Myocyte (in vitro differentiated cells): ENCODE measurements around the gene SORBS1. TPM values are rescaled to one million over a fixed set of nuclear protein-coding genes. Genes with fewer than 3 reads are reported as not detected.
A peak's percentile ranks its signal among the peaks of the same experiment; 100 is the strongest.
"Not testable (repeated sequence)": the region's sequence is repeated elsewhere in the genome, so short reads cannot be mapped to it uniquely, and the experiment has no call there.

Experiments used
- DNase-seq: peaks from one replicate; pipeline ENCODE4 v3.0.0-alpha.2; 2012; ENCODE audit warnings: low read depth
- total RNA-seq: library from RNA; depleted of rRNA; stranded (reverse); fragments of >200 nt; gene quantifications from 2 replicates; pipeline ENCODE4 v1.2.3, GENCODE V29; 2014

SORBS1 gene
- total RNA-seq, 1 donor from 2014 or later: 112 TPM

DNA sequence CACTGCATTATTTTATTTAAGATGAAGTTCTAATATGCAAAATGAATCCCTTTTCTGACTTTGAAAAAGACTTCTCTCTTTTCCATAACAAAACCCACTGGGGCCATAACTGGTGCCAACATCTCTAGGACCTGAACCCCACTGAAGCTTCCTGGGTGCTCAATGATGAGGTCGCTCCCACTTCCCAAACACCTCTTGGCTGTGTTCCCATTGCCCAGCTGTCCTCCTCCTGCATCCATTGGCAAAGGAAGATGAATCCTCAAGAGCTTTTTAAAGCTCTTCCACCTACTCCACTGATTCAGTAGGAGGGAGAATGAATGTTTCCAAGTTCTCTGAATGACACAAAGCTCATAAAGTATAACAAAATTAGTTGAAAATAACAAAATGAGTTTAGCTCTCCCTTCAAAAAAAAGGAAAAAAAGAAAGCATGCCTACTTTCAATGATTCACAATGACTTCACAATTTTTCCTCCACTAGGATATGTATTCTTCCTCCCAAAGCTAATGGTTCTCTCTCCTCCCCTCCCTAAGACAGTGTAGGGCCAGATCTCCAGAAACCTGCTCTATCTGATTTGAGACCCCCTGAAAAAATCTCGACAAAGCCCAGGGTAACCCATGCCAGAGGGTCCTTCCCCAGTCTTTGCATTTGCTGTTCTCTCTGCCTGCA lies 64.8 kb downstream of the SORBS1 start:
- peak; percentile 67 for DNase-seq

DNA sequence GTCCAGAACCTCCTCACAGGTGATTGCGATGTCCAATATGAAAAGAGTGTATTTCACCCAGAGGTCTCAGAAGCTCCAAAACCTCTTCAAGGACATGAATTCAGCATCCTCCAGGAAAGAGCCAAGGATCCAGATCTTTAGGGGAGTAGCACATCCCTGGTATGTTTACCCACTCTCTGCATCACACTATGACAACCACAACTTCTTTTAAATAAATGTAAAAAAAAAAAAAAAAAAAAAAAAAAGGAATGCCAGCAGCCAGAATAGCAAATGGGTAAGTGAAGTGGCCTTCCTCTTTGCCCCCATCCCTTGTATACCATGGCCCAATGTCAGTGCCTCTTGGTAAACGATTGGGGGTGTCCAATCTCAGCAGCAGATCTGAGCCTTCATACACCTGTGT lies 67.3 kb downstream of the SORBS1 start:
- DNase-seq: no peak

DNA sequence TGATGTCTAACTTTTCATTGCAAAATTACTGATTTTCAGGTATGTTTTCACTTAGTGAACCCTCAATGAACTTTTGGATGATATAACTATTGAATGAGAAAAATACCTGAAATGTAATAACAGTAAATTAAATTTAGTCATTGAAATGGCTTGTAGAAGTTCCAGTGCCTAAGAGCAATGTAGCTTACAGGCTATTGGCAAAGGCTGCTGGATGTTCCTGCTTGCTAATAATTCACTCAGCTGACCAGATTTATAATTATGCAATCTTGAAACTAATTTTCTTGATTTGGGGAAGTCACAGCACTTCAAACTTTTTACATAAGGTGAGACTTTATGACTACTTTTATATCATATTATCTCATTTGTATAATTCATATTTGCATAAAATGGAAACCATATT lies 73.2 kb downstream of the SORBS1 start:
- no peak for DNase-seq

DNA sequence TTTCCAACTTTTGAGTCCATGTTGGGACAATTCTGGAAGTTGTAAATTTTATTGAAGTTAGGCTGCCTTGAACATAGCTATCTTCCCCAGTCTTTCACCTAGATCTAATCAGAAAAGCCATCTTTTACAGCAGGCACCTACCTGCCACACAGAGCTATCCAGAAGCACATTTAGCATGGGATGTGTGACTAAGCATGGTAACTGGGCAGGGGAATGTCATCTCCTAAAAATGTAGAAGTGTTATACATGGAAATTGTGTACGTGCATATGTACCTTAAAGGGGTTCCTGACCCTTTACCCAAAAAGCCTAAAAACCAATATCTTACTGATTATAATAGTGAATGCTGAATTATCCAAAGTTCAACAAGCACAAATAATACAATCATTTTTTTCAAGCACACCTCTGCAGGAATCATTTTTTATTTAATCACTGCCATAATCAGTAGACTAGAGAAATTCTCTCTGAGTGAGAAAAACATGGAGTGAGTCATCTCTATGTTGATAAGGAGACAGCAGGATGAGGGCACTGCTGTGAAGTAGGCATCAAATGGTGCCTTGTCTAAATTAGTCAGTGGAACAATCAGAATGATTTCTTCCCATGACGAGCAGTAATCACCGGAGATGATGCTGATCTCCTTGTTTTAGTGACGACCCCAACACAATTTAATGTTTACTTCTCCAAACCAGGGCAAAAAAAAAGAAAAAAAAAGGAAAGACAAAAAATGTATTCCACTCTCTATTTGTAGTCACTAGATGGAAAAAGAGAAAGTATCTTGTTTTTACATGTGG lies 75.9 kb downstream of the SORBS1 start:
- DNase-seq: no peak

DNA sequence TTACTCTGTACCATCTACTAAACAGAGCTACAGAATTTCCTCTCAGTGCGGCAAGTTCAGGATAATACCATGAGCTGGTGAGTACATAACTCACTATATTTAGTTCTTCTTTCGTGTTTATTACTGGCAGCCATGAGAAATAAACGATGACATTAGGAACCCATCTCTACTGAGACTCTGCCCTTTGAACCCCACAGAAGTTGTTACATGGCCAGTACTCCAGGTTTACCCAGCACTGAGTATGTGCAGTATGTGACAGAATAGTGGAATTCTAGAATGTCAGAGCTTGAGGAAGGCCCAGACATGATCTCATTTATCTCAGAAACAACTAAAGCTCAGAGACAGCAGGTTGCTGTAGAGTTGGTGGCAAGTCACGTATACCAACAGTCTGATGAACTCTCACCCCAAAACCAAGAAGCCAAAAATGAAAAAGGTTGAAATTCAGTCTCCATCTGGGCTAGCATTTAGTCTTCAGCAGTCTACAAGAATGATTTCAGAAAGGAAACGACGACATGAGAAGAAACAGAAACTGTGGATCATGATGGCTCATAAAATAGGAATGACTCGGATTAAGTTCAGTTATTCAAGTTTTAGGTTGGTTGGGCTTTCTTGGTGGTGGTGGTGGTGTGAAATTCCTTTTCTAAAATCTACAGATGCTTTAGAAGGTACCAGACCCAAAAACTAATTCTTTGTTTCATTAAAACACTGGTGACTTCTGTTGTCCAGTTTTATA lies 78.5 kb downstream of the SORBS1 start:
- DNase-seq: no peak

DNA sequence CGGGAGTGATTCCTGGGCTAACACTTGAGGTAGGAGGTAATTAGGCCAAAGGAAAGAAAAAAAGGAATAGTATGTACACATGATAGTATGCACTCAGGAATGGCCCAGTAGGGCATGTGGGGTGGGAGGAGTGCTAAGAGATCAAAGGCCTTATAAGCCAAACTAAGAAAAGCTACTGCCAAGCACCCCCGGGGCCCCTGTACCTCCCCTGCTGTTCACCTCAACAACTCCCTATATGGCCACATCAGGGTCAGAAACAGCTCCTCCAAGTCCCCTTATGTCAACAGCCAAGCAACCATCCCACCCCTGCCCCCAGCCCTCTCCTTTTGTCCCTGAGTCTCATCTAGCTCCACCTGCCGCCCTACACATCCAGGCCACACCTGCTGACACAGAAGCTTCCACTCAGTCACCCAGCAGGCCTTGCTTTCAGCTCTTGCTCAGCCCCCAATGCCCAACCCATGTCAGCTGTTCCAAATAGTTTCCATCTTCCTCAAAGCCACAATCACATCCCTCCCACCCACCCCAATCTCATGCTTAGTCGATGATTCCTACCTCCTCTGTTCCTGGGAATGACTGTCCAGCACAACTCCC lies 80.2 kb downstream of the SORBS1 start:
- DNase-seq: peak; percentile 97

DNA sequence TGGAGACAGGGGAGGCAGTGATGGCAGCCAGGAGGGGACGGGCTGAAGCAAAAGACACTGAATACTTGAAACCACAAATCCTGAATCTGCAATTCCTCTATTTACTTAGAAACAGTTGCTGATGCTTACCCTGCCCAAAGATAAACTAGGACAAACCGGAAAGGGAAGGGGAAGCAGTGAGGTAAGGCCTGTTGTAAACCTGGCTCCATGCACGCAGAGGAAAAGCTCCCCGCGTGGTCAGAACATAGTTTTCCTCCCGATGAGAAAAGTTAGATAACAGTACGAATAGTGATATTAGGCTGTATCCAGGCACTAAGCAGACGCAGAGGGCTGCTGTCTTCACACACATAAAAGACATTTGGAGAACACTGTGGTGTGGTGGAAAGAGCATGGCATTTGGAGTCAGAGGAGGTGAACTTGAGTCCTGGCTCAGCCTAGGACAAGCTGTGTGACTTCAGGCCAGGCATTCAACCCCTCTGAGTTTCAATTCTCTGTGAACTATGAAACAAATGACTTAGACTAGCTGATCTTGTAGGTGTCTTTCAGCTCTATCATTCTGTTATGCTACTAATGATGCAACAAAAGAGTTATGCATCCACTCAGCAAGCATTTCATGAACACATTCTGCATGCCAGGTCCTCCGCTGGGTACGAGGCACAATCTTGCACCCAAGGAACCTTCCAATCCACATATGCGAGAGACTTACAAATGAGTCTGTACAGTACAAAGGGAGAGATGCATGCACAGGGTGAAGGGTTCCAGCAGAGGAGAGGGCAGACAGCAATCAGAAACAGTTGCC lies 80.9 kb downstream of the SORBS1 start:
- peak; percentile 73 for DNase-seq

DNA sequence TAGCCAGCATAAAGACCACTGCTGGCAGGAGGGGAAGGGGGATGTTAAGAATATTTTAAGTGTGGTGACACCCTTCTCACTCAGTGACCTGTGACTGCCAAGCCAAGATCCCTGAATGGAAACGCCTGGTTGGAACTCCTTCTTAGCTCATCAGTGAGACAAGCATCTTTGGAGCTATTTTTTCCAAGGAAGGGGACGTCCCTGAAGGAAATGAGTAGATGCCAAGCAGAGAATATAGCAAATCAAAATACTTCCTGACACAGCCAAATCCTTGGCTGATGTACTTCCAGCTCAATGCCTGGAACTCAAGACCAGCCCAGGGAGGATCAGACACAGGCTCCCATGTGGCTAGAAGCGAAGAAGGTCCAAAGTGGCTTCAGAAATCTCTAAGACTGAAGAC lies 82.2 kb downstream of the SORBS1 start:
- DNase-seq: peak; percentile 77

DNA sequence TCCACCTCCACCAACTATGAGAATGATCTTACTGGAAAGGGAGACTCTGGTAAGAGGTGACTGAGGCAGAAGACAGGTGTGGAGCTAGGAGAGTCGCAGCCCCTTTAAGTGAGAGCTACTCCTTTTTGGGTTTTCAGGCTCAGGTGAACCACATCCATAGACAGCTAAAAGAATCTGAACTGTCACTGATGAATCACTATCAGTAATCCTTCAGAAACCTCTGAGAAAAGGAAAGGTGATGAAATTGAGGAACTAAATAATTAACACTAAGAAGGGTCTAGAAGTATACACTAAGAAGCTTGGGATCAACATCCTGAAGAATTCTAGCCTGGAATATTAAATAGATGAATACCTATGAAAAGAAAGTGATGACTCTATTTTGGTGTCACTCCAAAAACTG lies 83.0 kb downstream of the SORBS1 start:
- DNase-seq: no peak

DNA sequence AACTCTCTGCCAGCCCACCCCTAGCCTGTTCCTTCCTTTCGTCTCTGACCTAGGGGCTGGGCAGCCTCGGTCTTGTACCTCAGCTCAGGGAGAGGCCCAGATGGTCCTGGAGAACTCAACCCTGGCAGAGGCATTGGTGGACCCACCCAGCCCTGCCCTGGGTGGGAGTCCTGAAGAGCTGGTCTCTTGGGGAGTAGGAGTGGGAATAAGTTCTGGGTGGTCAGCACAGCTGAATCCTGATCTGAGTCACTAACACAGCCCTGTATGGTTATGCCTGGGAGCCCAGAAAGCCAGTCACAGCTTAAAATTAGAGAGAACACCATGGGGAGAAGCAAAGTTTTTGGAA lies 84.0 kb downstream of the SORBS1 start:
- DNase-seq: peak; percentile 82

DNA sequence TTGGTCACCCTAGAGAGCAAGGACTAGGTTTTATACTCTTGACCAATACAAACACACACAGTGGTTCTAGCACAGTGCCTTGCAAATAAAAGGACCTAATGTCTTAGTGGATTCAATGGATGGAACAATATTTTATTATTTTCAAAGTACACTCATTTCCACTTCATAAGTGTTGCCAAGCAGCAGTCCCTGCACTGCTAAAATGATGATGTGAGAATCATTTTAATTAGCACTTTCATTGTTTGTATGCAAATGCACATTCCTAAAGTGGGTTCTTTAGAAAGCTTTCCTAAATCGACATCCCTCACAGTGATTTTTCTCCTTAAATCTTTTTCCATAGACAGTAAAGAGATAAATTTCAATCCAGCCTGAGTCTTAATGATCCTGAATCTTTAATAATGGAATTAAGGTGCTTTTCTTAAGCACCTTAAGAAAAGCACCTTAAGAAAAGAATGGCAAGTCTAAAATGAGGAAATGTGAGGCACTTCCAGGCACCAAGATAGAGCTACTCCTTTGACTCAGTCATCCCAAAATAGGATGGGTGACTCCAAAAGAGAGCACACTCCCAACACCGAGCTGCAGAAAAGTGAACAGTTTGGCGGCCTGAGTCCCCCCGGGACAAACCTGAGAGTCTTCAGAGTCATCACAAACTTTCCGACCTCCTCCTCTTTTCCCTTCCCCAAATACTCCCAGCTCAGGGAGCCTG lies 84.5 kb downstream of the SORBS1 start:
- peak; percentile 51 for DNase-seq

DNA sequence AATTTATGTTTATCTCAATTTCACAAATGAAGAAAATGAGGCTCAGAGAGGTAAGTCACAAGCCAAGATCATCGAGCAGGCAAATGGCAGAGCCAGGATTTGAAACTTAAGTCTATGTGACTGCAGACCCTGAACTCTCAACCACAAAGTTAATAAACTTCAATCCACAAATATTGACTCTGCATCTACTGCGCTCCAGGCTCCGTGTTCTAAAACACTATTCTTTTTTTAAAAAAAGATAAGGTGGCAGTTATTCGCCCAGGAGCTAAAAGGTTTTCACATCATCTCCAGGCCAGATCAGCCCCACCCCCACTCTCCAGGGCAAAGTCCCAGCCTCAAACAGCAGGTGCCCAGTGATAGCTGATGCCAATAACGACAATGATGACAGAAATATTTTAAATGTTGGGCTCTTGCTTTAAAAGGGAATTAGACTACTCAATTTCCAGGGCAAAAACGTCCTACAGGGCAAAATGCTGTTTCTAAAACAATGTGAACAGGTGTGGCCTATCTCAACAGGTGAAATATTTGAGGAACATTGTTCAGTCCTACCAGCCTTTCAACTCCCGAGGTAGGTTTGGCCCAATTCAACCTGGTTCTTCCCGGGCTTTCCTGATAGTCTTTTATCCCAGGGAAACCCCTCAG lies 85.2 kb downstream of the SORBS1 start:
- peak; percentile 77 for DNase-seq

DNA sequence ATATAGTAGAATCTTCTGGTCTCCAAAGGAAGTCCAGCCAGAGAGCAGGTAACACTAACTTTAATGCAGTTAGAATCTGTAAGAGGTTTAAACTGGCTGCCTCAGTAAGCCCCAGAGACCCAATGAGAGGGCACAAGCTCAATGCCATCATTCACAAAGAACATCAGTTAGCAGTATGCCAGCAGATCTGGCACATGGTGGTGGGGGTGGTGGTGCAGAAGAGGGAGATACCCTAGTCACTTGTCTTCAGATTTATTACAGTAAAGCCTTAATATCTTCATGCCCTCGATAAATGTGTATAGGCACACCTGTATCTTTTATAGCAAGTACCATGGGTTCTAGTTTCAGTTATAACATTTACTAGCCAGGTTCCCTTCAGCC lies 86.2 kb downstream of the SORBS1 start:
- no peak for DNase-seq

DNA sequence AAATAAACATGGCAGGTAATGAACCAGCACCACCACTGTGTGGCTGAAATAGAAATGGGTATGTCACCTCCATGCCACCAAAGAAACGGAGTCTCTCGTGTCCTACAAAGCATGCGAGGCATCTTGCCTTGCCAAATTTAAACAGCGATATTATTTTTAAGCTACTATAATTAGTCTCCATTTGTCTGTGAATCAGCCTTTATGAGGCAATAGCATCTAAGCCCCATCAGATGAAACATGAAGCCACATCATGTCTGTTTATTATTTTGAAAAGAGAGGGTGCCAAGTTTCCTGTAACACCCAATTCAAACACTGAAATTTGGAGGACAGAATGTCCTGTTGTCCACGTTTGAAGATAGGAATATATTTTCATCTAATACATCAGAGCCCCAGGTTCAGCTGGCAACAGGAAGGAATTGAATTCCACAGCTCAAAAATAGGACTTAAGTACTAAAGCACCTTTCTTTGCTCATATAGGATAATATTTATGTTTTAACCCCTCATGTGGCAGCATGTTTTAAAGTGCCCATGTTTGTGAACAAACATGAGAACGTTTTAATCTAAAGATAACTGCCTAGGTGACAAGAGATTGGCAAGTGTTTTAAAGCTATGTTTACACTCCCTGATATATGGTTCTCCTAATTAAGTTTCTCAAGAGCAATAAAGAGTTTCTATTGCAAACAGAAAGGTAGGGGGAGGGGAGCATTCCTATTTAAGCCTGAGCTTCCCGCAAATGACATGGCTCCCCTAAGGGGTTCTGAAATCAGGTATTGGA lies 86.8 kb downstream of the SORBS1 start:
- DNase-seq: peak; percentile 90

DNA sequence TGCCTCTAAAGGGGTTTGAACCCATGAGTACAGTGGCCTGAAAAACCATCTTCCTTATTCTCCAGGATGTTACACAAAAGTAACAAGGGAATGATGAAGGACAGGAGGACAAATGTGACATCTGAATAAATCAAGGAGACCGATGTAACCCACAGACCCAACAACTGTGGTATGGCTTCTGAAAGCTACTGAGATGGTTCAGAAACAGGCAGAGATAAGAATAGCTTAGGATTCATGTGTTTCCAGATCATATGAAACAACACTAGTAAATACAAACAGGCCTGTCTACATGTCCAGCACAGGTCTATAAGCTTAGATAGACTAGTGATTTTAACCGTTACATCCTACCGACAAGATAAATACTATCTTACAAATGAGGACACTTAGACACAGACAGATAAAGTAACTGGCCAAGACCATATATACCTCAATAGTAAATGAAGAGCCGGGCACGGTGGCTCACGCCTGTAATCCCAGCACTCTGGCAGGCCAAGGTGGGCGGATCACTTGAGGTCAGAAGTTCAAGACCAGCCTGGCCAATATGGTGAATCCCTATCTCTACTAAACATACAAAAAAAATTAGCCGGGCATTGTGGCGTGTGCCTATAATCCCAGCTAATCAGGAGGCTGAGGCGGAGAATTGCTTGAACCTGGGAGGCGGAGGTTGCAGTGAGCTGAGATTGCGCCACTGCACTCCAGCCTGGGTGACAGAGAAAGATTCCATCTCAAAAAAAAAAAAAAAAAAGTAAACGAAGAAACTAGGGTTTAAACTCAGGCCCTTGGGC lies 88.7 kb downstream of the SORBS1 start:
- DNase-seq: peak; percentile 76

DNA sequence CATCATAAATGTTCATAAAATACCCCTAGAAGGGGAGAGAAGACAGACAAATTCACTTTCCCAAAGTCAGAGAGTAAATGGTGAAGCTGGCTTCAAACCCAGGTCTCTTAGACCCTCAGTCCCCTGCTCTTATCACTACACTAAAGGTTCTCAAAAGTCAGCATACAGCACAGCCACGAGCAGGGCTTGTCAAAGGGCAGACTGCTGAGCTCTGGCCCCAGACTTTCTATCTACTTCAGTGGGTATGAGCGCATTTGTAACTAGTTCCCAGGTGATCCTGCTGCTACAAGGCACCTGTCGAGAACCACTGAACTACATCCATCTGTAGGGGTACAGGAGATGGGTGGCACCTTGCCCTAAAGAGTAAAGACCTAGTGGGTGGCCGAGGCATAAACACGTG lies 91.5 kb downstream of the SORBS1 start:
- DNase-seq: no peak

DNA sequence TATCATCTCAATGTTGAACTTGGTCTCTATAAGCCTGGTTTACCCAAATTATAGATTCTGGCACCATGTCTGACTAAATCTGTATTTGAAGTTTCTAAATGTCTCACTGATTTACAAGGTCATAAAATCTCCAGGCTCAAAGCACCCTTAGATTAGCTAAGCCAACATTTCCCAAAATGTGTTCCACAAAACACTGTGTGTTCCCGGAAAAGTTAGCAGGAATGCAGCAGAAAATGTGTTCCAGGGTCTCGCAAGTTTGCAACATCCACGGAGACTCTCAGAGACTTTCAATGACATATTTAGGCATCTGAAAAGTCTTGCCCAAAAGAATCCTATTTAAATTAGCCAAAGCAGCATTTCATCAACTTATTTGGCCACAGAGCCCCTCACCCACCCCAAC lies 91.9 kb downstream of the SORBS1 start:
- DNase-seq: no peak

DNA sequence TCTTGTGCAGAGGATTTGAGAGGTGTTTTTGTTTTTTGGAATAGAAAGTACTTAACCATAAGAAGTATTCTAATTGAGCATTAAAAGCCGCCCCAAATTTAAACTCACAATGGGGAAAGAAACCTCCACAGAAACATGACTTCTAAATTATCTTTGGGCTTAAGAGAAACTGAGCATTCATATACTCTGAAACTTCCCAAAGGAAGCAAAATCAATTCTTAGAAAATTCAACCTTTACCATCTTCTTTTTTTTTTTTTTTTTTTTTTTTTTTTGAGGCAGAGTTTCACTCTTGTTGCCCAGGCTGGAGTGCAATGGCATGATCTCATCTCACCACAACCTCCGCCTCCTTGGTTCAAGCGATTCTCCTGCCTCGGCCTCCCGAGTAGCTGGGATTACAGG lies 93.5 kb downstream of the SORBS1 start:
- not testable (repeated sequence) for DNase-seq
